K562 (cell line): ENCODE measurements around the gene LAT. TPM values are rescaled to one million over a fixed set of nuclear protein-coding genes. Genes with fewer than 3 reads are reported as not detected.

Experiments used
- ATF1 ChIP-seq, 2 experiments: fragments of 450-650 bp in 1 of 2; IDR thresholded peaks; 2 replicates each; pipeline ENCODE4 v1.6.1; 2016; ENCODE audit warnings: missing compliant biosample characterization in 1 of 2, missing genetic modification characterization in 1 of 2
- CHD2 ChIP-seq: IDR thresholded peaks from 2 replicates; pipeline ENCODE4 v1.6.1; 2011; ENCODE audit warnings: low read depth, low read length
- FOXP4 ChIP-seq: sonication (generic); formaldehyde crosslinking; IDR thresholded peaks from 2 replicates; pipeline ENCODE4 v1.8.0; 2022; ENCODE audit warnings: mild to moderate bottlenecking, missing genetic modification reagents, borderline replicate concordance
- GABPB2 ChIP-seq: fragments of 250-450 bp; sonication (Bioruptor Pico); conservative IDR thresholded peaks from 2 replicates; pipeline ENCODE4 v1.5.1; 2021; ENCODE audit warnings: mild to moderate bottlenecking
- KDM5B ChIP-seq: fragments of 200-600 bp; sonication (generic); IDR thresholded peaks from 2 replicates; pipeline ENCODE4 v1.6.1; 2012; ENCODE audit warnings: low read depth, mild to moderate bottlenecking, moderate library complexity, low read length, control low read depth, inconsistent platforms; ENCODE audit not compliant: insufficient replicate concordance
- MXD1 ChIP-seq: fragments of 250-450 bp; sonication (Bioruptor Pico); IDR thresholded peaks from 2 replicates; pipeline ENCODE4 v1.8.0; 2021; ENCODE audit warnings: borderline replicate concordance, mild to moderate bottlenecking, moderate library complexity; ENCODE audit not compliant: poor library complexity, severe bottlenecking
- NBN ChIP-seq: fragments of 450-650 bp; IDR thresholded peaks from 2 replicates; pipeline ENCODE4 v1.6.1; 2016; ENCODE audit warnings: low read depth, mild to moderate bottlenecking
- NONO ChIP-seq, 2 experiments: fragments of 200-400 bp in 1 of 2; fragments of 450-650 bp in 1 of 2; formaldehyde crosslinking in 1 of 2; IDR thresholded peaks; 2 replicates each; pipeline ENCODE4 v1.6.1; 2017; ENCODE audit warnings: low read depth in 2 of 2, mild to moderate bottlenecking in 2 of 2, moderate library complexity in 2 of 2, low read length in 1 of 2
- ZBTB11 ChIP-seq, 3 experiments: fragments of 200-800 bp in 1 of 3; fragments of 250-450 bp in 1 of 3; fragments of 450-650 bp in 1 of 3; sonication (Bioruptor Pico) in 1 of 3; sonication (Bioruptor generic) in 1 of 3; formaldehyde crosslinking in 1 of 3; IDR thresholded peaks; 2 replicates each; pipeline versions ENCODE4 v1.6.1 to v1.8.0; 2016 to 2022; ENCODE audit warnings: mild to moderate bottlenecking in 2 of 3, missing genetic modification characterization in 2 of 3, missing compliant biosample characterization in 1 of 3, moderate library complexity in 1 of 3
- ZBTB40 ChIP-seq, 2 experiments: fragments of 450-650 bp in 1 of 2; sonication (generic) in 1 of 2; formaldehyde crosslinking in 1 of 2; IDR thresholded peaks; 2 replicates each; pipeline versions ENCODE4 v1.7.1 to v1.9.0; 2016 to 2022; ENCODE audit warnings: inconsistent platforms in 1 of 2, mild to moderate bottlenecking in 1 of 2, missing genetic modification reagents in 1 of 2
- ZNF212 ChIP-seq: fragments of 450-650 bp; formaldehyde crosslinking; IDR thresholded peaks from 2 replicates; pipeline ENCODE4 v1.4.0; 2020; ENCODE audit warnings: mild to moderate bottlenecking
- polyA plus RNA-seq, 8 experiments: library from polyadenylated mRNA; depleted of rRNA in 4 of 8; stranded (reverse) in 5 of 8; unstranded in 3 of 8; fragments of >200 nt; fragmentation: Nextera tagmentation in 2 of 8; fragmentation: Illumina TruSeq in 1 of 8; extraction: Ambion mirVana in 2 of 8; extraction: Trizol in 1 of 8; gene quantifications; 2 replicates each; pipeline versions ENCODE4 v1.2.1 to v1.2.3, GENCODE V29; 2011 to 2014; ENCODE audit warnings: inconsistent platforms in 1 of 8, missing spikeins in 1 of 8
- total RNA-seq, 7 experiments: library from RNA; depleted of rRNA in 6 of 7; stranded (reverse); fragments of >200 nt in 6 of 7; fragmentation: Illumina TruSeq in 2 of 7; extraction: Trizol in 2 of 7; gene quantifications; 2 replicates each; pipeline versions ENCODE4 v1.2.1 to v1.2.3, GENCODE V29; 2011 to 2021; ENCODE audit warnings: low replicate concordance in 1 of 7

The LAT gene
- total and polyA plus RNA-seq, 9 of the 15 experiments (the other 6 are each of a cell fraction or from before 2014, with no cell fraction given): 0.40 to 4.2 (median 1.3) TPM

- TF ChIP-seq KDM5B (no peak), FOXP4 (CRISPR knock-in tag) (no peak), ATF1 (CRISPR knock-in tag; IDR thresholded peaks at IDR 0.05) (no peak), ATF1 (tag; IDR thresholded peaks at IDR 0.05) (no peak), ZNF212 (no peak), MXD1 (CRISPR knock-in tag) (no peak), CHD2 (no peak), NONO (IDR thresholded peaks at IDR 0.05; ENCODE audit: low read depth in 2 of 2, low read length in 1 of 2) (no peak), ZBTB11 (CRISPR knock-in tag; IDR thresholded peaks at IDR 0.05) (no peak), GABPB2 (CRISPR knock-in tag) (no peak), NBN (no peak), ZBTB40 (IDR thresholded peaks at IDR 0.05) (no peak), ZBTB40 (CRISPR knock-in tag; IDR thresholded peaks at IDR 0.05) (no peak)
Measured at GRCh38 chr16:28936784-28937155, 48.1 kb upstream of the LAT start (continued).
